HG02870 (cell line): ENCODE results near the gene SCAF1.

ENCODE experiments used
- ATAC-seq: cut with Tn5 transposase; IDR thresholded peaks from one replicate; pipeline ENCODE4 v1.9.1; 2021; ENCODE audit warnings: mild to moderate bottlenecking, moderate library complexity; ENCODE audit not compliant: unreplicated experiment

Gene SCAF1

DNA sequence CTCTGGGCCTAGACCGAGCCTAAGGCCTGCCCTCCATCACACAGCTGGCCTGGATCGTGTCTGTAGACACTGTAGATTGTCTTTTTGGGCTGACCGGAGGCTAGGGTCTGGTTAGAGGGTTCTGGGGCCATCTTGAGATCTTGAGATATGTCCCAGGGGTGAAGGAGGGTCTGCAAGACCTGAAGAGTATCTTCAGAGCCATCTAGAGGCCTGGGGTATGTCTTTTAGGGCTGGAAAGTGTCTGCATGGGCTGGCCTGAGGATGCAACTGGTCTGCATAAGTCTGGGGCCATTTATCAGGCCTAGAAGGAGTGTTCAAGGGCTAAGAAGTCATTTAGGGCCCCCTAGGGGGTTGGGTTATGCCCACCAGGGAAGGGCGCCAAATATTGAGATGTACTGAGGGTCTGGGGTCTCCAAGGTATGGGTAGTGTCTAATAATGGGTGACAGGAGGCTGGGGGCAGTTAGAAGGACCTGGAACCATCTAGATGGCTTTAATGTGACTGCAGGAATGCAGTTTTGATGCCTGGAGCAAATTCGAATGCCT lies 555 bp downstream of the SCAF1 start:
- no peak for ATAC-seq

DNA sequence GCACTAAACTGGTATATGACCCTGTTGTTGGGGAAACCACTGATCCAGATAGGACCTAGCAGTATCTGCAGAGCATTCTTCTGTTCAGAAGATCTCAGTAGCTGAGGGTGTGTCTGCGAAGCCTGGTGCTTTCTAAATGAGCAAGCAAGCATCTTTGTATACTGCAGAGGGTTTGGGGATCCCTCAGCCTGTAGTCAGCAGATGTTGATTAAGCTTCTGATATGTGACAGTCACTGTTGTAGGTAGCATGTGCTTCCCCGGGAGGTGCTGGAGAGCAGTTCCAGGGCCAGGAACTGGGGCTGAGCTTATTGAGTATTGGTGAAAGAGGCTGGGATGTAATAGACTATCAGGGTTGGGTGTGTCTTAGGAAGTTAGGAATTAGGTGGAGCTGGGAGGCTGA lies 1.5 kb downstream of the SCAF1 start:
- no peak for ATAC-seq

DNA sequence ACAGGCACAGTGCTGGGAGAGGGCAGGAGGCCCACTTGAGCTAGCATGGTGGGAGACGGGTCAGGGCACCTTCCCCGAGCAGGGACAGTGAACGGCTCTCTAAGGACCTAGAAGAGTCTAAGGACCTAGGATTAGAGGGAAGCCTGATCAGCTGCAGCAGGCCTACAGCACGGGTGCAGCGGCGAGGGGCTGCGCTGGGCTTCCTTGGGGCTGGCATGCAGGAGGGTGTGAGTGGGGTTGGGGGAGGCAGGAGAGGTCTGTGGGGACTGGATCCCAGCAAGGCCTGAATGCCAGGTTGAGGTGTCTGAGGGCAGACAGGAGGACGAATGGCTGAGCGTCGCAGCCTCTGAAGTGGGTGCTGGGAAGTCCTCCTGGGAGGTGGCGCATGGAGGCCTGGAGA lies 3.6 kb downstream of the SCAF1 start:
- no peak for ATAC-seq

DNA sequence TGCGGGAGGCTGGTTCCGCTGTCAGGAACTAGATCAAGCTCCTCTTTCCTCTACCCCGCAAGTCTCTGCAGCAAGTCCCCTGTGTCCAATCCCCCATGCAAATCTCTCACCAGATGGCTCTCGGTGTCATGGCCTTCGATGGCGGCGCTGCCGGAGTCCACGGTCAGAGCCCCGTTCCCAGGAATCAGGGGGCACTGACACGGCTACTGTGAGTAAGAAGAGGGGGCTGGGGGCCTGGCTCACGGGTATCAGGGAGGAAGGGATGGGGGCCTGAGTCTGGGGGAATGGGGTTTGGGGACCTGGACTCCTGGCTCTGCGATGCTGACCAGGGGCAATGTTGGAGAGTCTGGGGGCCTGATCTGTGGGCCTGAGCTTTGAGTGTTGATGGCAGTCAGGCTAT lies 4.0 kb downstream of the SCAF1 start:
- ATAC-seq, result no peak

DNA sequence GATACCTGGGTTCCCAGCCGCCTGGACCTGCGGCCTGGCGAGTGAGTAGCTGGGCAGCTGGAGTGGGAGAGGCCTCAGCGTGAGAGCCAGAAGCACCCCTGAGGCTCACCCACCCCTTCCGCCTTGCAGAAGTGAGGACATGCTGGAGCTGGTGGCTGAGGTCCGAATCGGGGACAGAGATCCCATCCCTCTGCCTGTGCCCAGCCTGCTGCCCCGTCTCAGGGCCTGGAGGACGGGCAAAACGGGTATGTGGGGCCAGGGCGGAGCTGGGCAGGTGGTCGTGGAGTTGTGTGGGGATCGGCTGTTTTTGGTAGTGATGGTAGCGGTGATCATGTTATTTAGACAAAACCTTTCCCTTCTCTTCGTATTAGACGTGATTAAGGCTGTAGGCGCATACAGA lies 4.6 kb downstream of the SCAF1 start:
- no peak for ATAC-seq

DNA sequence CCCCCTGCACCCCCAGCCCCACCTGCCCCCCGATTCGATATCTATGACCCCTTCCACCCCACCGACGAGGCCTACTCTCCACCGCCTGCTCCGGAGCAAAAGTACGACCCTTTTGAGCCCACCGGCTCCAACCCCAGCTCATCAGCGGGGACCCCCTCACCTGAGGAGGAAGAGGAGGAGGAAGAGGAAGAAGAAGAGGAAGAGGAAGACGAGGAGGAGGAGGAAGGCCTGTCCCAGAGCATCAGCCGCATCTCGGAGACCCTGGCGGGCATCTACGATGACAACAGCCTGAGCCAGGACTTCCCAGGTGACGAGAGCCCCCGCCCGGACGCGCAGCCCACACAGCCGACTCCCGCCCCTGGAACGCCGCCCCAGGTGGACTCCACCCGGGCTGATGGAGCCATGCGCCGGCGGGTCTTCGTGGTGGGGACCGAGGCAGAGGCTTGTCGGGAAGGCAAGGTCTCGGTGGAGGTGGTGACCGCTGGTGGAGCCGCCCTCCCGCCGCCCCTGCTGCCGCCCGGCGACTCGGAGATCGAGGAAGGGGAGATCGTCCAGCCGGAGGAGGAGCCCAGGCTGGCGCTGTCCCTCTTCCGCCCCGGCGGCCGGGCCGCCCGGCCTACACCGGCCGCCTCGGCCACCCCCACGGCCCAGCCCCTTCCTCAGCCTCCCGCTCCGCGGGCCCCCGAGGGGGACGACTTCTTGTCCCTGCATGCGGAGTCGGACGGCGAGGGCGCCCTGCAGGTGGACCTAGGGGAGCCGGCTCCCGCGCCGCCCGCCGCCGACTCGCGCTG lies 9.2 kb downstream of the SCAF1 start:
- no peak for ATAC-seq

DNA sequence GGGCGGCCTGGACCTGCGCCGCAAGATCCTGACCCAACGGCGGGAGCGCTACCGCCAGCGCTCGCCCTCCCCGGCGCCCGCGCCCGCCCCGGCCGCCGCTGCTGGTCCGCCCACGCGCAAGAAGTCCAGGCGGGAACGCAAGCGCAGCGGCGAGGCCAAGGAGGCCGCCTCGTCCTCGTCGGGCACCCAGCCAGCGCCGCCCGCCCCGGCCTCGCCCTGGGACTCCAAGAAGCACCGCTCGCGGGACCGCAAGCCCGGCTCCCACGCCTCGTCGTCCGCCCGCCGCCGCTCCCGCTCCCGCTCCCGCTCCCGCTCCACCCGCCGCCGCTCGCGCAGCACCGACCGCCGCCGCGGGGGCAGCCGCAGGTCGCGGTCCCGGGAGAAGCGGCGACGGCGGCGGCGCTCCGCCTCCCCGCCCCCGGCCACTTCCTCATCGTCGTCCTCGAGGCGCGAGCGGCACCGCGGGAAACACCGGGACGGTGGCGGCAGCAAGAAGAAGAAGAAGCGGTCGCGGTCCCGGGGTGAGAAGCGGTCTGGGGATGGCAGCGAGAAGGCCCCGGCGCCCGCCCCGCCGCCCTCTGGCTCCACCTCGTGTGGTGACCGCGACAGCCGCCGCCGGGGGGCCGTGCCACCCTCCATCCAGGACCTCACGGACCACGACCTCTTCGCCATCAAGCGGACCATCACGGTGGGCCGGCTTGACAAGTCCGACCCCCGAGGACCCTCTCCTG lies 10.0 kb downstream of the SCAF1 start:
- no peak for ATAC-seq

DNA sequence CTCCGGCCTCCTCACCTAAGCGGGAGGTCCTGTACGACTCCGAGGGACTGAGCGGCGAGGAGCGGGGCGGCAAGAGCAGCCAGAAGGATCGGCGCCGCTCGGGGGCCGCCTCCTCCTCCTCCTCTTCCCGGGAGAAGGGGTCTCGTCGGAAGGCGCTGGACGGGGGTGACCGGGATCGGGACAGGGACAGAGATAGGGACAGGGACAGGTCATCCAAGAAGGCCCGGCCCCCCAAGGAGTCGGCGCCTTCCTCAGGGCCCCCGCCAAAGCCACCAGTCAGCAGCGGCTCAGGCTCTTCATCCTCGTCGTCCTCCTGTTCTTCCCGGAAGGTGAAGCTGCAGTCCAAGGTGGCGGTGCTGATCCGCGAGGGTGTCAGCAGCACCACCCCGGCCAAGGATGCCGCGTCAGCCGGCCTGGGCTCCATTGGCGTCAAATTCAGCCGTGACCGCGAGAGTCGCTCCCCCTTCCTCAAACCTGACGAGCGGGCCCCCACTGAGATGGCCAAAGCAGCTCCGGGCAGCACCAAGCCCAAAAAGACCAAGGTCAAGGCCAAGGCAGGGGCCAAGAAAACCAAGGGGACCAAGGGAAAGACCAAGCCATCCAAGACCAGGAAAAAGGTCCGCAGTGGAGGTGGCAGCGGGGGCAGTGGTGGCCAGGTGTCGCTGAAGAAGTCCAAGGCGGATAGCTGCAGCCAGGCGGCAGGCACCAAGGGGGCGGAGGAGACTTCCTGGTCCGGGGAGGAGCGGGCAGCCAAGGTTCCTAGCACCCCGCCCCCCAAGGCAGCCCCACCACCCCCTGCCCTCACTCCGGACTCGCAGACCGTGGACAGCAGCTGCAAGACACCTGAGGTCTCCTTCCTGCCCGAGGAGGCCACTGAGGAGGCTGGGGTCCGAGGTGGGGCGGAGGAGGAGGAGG lies 10.8 kb downstream of the SCAF1 start:
- no peak for ATAC-seq

DNA sequence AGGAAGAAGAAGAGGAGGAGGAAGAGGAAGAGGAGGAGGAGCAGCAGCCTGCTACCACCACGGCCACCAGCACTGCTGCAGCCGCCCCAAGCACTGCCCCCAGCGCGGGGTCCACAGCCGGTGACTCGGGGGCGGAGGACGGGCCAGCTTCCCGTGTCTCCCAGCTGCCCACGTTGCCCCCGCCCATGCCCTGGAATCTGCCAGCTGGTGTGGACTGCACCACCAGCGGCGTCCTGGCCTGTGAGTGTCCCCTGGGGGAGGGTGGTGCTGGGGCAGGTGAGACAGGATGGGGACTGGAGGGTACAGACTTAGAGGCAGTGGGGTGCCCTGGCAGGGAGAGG lies 11.4 kb downstream of the SCAF1 start:
- ATAC-seq, result no peak

DNA sequence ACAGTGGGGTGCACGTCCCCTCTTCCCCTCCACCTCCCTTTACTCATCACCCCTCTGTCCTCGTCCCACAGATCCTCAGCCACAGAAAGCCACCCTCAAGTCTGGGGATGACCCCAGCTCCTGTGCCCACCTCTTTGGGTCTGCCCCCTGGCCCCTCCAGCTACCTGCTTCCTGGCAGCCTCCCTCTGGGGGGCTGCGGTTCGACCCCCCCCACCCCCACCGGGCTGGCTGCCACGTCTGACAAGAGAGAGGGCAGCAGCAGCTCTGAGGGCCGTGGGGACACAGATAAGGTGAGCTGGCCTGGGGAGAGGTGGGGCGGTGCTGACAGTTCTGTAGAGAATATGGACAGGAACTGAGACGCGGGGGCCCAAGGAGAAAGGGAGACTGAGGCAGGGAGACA lies 12.6 kb downstream of the SCAF1 start:
- ATAC-seq, result no peak

DNA sequence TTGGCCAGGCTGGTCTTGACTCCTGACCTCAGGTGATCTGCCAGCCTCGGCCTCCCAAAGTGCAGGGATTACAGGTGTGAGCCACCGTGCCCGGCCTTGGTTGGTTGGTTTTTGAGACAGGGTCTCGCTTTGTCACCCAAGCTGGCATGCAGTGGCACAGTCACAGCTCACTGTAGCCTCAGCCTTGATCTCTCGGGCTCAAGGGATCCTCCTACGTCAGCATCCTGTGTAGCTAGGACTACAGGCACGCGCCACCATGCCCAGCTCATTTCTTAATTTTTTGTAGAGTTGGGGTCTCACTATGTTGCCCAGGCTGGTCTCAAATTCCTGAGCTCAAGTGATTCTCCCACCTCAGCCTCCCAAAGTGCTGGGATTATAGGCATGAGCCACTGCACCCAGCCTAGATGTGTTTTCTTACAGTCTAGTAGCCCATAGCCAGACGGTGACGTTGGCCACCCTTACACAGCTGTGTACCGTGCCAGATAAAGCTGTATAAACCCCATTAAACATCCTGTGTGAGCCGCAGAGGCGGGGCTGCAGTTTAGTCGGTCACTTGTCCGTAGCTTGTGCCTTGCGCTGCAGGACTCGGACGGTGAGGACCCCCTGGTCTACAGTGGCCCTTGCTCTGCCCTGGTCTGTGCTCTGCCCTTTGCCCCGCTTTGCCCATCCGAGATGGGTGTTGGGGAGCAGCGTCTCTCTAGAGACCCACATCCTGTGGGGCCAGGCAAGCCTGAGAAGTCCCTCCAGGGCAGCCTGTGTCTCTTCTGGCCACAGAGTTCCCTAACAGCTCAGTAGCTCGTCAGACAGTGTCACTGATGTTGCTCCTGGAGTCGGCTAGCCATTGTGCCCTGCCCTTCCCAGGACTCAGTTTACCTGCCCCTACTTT lies 13.8 kb downstream of the SCAF1 start:
- ATAC-seq, result no peak

DNA sequence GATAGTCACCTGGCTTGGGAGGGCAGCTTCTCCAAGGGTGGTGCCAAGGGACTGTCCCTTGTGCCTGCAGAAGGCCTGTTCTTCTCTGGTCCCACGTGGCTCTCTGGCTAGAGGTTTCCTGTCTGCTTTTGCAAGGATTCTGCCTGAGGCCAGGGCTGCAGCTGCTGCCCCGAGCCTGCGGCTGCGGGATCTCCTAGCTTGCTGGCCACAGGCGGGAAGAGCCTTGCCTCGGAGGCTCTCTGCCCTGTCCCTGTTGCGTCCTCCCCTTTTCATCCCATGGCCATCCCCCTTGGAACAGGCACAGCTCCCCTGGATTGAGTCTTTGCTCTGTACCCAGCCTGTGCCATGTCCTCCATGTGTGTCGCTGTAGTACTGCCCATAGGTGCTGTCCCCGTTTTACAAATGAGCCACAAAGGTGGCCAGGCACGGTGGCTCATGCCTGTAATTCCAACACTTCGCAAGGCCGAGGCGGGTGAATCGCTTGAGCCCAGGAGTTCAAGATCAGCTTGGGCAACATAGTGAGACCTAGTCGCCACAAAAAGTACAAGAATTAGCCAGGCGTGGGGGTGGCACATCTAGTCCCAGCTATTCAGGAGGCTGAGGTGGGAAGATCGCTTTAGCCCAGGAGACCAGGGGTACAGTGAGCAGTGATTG lies 14.6 kb downstream of the SCAF1 start:
- ATAC-seq, result no peak

DNA sequence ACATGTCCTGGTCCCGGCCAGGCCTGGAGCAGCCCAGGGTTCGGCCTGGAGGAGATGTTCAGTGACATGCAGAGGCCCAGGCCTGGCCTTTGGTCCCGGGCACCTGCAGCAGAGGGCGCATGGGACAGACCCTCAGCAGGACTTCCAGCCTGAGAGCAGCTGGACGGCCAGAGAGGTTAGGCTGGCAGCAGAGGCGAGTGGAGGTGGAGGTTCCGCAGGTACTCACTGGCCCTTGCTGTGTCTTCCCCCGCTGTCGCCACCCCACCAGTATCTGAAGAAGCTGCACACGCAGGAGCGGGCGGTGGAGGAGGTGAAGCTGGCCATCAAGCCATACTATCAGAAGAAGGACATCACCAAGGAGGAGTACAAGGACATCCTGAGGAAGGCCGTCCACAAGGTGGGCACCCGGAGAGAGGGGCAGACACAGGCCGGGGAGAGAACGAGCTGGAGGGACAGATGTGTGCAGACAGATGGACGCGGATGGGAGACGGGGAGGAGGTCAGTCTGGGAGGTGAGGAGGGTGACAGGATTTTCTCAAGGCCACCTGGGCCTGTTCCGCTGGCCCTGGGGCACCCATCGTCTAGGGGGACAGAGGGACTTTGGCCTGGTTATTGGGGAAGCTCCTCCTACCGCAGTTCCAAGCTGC lies 15.6 kb downstream of the SCAF1 start:
- no peak for ATAC-seq

DNA sequence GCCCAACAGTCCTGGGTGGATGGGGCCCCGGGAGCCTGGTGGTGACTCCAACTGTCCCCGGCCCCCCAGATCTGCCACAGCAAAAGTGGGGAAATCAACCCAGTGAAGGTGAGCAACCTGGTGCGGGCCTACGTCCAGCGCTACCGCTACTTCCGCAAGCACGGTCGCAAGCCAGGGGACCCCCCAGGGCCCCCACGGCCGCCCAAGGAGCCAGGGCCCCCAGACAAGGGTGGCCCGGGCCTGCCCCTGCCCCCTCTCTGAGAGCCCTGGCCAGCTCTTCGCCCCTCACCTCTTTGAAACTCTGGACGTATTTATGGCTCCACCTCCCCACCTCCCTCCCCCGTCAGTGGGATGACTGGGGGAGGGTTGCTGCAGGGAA lies 16.1 kb downstream of the SCAF1 start:
- ATAC-seq, result no peak

DNA sequence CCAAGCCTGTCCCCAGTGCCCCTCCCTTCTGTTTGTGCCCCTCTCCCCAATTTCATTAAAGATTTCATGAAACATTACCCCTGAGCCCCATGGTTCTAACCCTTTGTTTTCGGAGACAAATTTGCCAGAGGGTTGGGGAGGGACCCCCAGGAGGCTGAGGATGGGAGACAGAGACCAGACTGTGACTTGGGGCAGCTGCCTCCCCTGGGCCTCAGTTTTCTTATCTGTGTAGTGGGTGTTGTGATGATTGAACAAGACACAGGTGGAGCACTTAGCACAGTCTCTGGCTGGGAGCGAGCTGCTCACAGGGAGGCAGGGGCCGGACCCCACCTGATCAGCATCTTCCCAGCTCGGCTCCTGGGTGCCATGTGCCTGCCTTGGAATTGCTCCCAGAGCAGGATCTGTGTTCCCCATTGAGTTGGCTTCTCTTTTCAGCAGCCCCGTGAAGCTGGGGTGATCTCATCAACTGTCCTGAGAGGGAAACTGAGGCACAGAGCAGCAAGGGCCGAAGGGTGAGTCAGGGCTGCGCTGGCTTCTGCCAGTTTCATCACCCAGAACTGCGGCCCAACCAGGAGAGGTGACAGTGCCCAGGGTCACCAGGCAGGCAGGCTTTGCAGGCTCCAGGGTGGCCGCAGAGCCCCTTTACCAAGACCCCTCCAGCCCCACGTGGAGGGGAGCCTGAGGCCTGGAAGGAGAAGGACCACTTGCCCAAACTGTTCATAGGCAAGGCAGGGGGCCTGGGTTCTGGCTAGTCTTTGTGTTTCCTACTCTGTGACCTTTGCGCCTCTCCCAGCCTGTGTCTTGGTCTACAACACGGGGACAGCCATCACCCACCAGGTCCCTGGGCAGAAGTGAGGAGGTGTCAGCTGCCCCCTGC lies 16.8 kb downstream of the SCAF1 start:
- no peak for ATAC-seq

DNA sequence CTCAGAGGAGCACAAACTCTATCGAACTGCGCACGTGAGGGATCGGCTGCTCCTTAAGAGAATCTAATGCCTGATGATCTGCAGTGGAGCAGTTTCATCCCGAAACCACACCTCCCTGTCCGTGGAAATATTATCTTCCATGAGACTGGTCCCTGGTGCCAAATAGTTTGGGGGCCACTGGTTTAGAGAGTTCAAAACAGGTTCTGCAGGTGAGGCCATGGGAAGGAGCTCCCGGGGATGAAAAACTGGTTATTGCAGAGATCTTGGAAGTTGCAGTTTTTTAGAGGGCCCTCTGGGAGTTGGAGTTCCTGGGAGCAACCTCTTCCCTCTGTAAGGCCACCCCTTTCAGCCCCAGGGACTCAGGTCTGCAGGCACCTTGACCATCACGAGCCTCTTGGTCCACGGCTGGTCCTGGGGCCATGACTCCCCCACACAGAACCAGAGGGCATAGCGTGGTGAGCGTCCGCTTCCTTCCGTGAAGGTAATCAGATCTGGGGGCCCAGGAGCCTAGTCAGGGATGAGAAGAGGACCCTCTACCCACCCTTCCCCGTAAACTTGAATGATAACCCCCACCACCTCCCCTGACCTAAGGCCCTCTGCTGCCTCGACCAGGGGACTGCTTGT lies 18.4 kb downstream of the SCAF1 start:
- no peak for ATAC-seq

DNA sequence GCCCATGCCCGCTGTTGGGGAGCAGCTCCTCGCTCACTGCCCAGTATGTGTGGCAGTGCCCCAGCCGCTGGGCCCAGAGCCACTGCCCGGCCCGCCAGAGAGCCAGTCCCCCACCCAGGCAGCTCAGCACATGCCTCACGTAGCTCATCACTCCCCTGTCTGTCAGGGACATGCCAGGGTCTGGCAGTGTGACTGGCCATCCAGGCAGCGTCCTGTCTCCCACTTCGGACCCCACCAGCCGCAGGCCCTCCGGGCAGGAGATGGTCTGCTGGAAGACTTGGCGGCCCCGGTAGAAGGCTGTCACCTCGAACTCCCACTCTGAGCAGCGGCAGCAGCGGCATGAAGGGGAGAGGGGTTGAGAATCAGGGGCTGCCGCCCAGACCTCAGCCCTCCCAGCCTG lies 20.0 kb downstream of the SCAF1 start:
- no peak for ATAC-seq

DNA sequence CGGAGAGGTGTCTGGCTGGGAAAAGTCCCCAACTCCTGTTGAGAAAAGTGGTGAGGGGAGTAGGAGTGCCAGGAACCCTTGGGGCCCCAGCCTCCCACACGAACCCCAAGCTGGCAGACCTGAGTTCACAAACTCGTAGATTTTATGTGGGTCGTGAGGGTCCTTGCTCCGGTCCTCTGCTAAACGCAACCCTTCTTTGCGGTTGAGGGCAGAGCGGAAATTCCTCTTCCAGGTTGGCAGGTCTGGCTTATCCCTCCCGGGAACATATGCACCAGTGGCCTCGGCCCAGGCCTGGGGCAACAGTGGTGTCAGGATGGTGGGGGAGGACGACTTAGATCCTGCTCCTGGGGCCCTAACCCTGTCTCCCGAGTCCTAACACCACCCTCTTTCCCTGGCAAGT lies 21.2 kb downstream of the SCAF1 start:
- no peak for ATAC-seq
